Islet precursor cell (in vitro differentiated cells): ENCODE measurements around the gene HTRA1.

Source experiments
- DNase-seq: peaks from one replicate; pipeline ENCODE4 v3.0.0-alpha.2; 2018

Gene HTRA1

GRCh38 chr10:122455376-122456079 lies 5.8 kb upstream of the HTRA1 start:
- no peak for DNase-seq

GRCh38 chr10:122457934-122458333 lies 3.4 kb upstream of the HTRA1 start:
- no peak for DNase-seq

GRCh38 chr10:122458693-122459092 lies 2.7 kb upstream of the HTRA1 start:
- no peak for DNase-seq

- no peak for DNase-seq
Observed at GRCh38 chr10:122459561-122460273, 1.6 kb upstream of the HTRA1 start.

- no peak for DNase-seq
Observed at GRCh38 chr10:122460891-122461293, 461 bp upstream of the HTRA1 start.

GRCh38 chr10:122461729-122462532 lies 578 bp downstream of the HTRA1 start:
- no peak for DNase-seq

- no peak for DNase-seq
Observed at GRCh38 chr10:122462533-122463465, 1.4 kb downstream of the HTRA1 start.

- DNase-seq, result no peak
Observed at GRCh38 chr10:122463466-122464249, 2.3 kb downstream of the HTRA1 start.

GRCh38 chr10:122464250-122464510 lies 2.8 kb downstream of the HTRA1 start:
- no peak for DNase-seq

- no peak for DNase-seq
Observed at GRCh38 chr10:122464586-122464985, 3.2 kb downstream of the HTRA1 start.

GRCh38 chr10:122465401-122466040 lies 4.2 kb downstream of the HTRA1 start:
- DNase-seq, result no peak

- DNase-seq, result no peak
Observed at GRCh38 chr10:122466951-122467381, 5.6 kb downstream of the HTRA1 start.

- no peak for DNase-seq
Observed at GRCh38 chr10:122467701-122468100, 6.3 kb downstream of the HTRA1 start.

GRCh38 chr10:122468307-122468925 lies 7.1 kb downstream of the HTRA1 start:
- DNase-seq, result no peak

- DNase-seq, result peak; percentile 29
Observed at GRCh38 chr10:122468926-122469781, 7.8 kb downstream of the HTRA1 start.

- DNase-seq, result peak; percentile 3
Observed at GRCh38 chr10:122469848-122470247, 8.5 kb downstream of the HTRA1 start.

- peak; percentile 38 for DNase-seq
Observed at GRCh38 chr10:122471531-122472177, 10.3 kb downstream of the HTRA1 start.

- peak; percentile 28 for DNase-seq
Observed at GRCh38 chr10:122473116-122473515, 11.8 kb downstream of the HTRA1 start.

GRCh38 chr10:122474131-122474818 lies 12.9 kb downstream of the HTRA1 start:
- peak; percentile 87 for DNase-seq
